WTC11 (cell line): ENCODE measurements around the gene EEF2K. TPM values are rescaled to one million over a fixed set of nuclear protein-coding genes. Genes with fewer than 3 reads are reported as not detected.

Experiments used
- CREM ChIP-seq: sonication (generic); formaldehyde crosslinking; IDR thresholded peaks from 2 replicates; pipeline ENCODE4 v1.8.1; 2022; ENCODE audit warnings: mild to moderate bottlenecking, missing genetic modification reagents, moderate library complexity
- E2F4 ChIP-seq: sonication (generic); formaldehyde crosslinking; IDR thresholded peaks from 2 replicates; pipeline ENCODE4 v1.8.1; 2022; ENCODE audit warnings: low read depth, mild to moderate bottlenecking, moderate library complexity, missing genetic modification reagents, borderline replicate concordance
- ELF4 ChIP-seq: sonication (generic); formaldehyde crosslinking; IDR thresholded peaks from 2 replicates; pipeline ENCODE4 v1.8.1; 2022; ENCODE audit warnings: low read depth, mild to moderate bottlenecking, moderate library complexity, missing genetic modification reagents
- FOXK1 ChIP-seq: sonication (generic); formaldehyde crosslinking; IDR thresholded peaks from 2 replicates; pipeline ENCODE4 v1.8.0; 2022; ENCODE audit warnings: mild to moderate bottlenecking, moderate library complexity, missing genetic modification reagents
- GRHL2 ChIP-seq: fragments of 250-450 bp; sonication (Bioruptor Pico); IDR thresholded peaks from 2 replicates; pipeline ENCODE4 v1.8.0; 2022; ENCODE audit warnings: mild to moderate bottlenecking, moderate library complexity; ENCODE audit not compliant: insufficient replicate concordance, severe bottlenecking
- KAT7 ChIP-seq: sonication (generic); formaldehyde crosslinking; IDR thresholded peaks from 2 replicates; pipeline ENCODE4 v1.8.1; 2023; ENCODE audit warnings: missing genetic modification reagents, mild to moderate bottlenecking, borderline replicate concordance
- NR1H2 ChIP-seq: sonication (generic); formaldehyde crosslinking; IDR thresholded peaks from 2 replicates; pipeline ENCODE4 v1.9.0; 2021; ENCODE audit warnings: mild to moderate bottlenecking, moderate library complexity, missing genetic modification reagents
- OVOL2 ChIP-seq: fragments of 250-450 bp; sonication (Bioruptor Pico); IDR thresholded peaks from 2 replicates; pipeline ENCODE4 v1.9.0; 2021; ENCODE audit warnings: mild to moderate bottlenecking, borderline replicate concordance
- PREB ChIP-seq: sonication (generic); formaldehyde crosslinking; IDR thresholded peaks from 2 replicates; pipeline ENCODE4 v1.8.1; 2022; ENCODE audit warnings: mild to moderate bottlenecking, missing genetic modification reagents, moderate library complexity, borderline replicate concordance
- SP1 ChIP-seq: sonication (generic); formaldehyde crosslinking; conservative IDR thresholded peaks from 2 replicates; pipeline ENCODE4 v1.8.1; 2022; ENCODE audit warnings: missing genetic modification reagents
- TP53 ChIP-seq: sonication (generic); formaldehyde crosslinking; IDR thresholded peaks from 2 replicates; pipeline ENCODE4 v1.8.1; 2023; ENCODE audit warnings: mild to moderate bottlenecking, missing genetic modification reagents
- ZNF121 ChIP-seq: sonication (generic); formaldehyde crosslinking; IDR thresholded peaks from 2 replicates; pipeline ENCODE4 v1.8.0; 2023; ENCODE audit warnings: missing genetic modification reagents
- ZNF138 ChIP-seq: sonication (generic); formaldehyde crosslinking; conservative IDR thresholded peaks from 2 replicates; pipeline ENCODE4 v1.8.1; 2022; ENCODE audit warnings: mild to moderate bottlenecking, moderate library complexity, missing genetic modification reagents
- ZNF219 ChIP-seq: sonication (generic); formaldehyde crosslinking; IDR thresholded peaks from 2 replicates; pipeline ENCODE4 v1.8.0; 2023; ENCODE audit warnings: missing genetic modification reagents, mild to moderate bottlenecking, borderline replicate concordance
- ZNF232 ChIP-seq: sonication (generic); formaldehyde crosslinking; IDR thresholded peaks from 2 replicates; pipeline ENCODE4 v1.8.0; 2022; ENCODE audit warnings: mild to moderate bottlenecking, missing genetic modification reagents
- ZNF396 ChIP-seq: fragments of 250-450 bp; sonication (Bioruptor Pico); IDR thresholded peaks from 2 replicates; pipeline ENCODE4 v1.8.0; 2021; ENCODE audit warnings: mild to moderate bottlenecking, moderate library complexity, borderline replicate concordance
- ZNF416 ChIP-seq: fragments of 250-450 bp; sonication (Bioruptor Pico); IDR thresholded peaks from 2 replicates; pipeline ENCODE4 v1.9.0; 2021; ENCODE audit warnings: mild to moderate bottlenecking, inconsistent platforms
- ZSCAN18 ChIP-seq: fragments of 250-450 bp; sonication (Bioruptor Pico); IDR thresholded peaks from 2 replicates; pipeline ENCODE4 v2.1.2; 2022; ENCODE audit warnings: mild to moderate bottlenecking, moderate library complexity
- total RNA-seq: library from RNA; stranded (reverse); gene quantifications from 3 replicates; pipeline ENCODE4 v1.2.3, GENCODE V29; 2021
- TF ChIP-seq, protein P1 (sequence below): fragments of 200-600 bp; IDR thresholded peaks from 2 replicates; pipeline ENCODE4 v1.8.0; 2022; ENCODE audit warnings: antibody characterized with exemption
- TF ChIP-seq, protein P2 (sequence below): sonication (generic); formaldehyde crosslinking; IDR thresholded peaks from 2 replicates; pipeline ENCODE4 v1.8.0; 2023; ENCODE audit warnings: mild to moderate bottlenecking, missing genetic modification reagents
- TF ChIP-seq, protein P3 (sequence below): fragments of 250-450 bp; sonication (Bioruptor Pico); IDR thresholded peaks from 2 replicates; pipeline ENCODE4 v1.9.0; 2021; ENCODE audit warnings: moderate library complexity, mild to moderate bottlenecking, inconsistent platforms, borderline replicate concordance
- TF ChIP-seq, protein P4 (sequence below): sonication (generic); formaldehyde crosslinking; IDR thresholded peaks from 2 replicates; pipeline ENCODE4 v1.8.1; 2023; ENCODE audit warnings: mild to moderate bottlenecking, missing genetic modification reagents, moderate library complexity
- TF ChIP-seq, protein P5 (sequence below): sonication (generic); formaldehyde crosslinking; IDR thresholded peaks from 2 replicates; pipeline ENCODE4 v1.8.1; 2022; ENCODE audit warnings: mild to moderate bottlenecking, moderate library complexity, missing genetic modification reagents
- TF ChIP-seq, protein P6 (sequence below): fragments of 250-450 bp; sonication (Bioruptor Pico); IDR thresholded peaks from 2 replicates; pipeline ENCODE4 v1.9.0; 2021; ENCODE audit warnings: mild to moderate bottlenecking

The EEF2K gene
- total RNA-seq, 1 experiment from 2014 or later = 26.7 TPM

DNA sequence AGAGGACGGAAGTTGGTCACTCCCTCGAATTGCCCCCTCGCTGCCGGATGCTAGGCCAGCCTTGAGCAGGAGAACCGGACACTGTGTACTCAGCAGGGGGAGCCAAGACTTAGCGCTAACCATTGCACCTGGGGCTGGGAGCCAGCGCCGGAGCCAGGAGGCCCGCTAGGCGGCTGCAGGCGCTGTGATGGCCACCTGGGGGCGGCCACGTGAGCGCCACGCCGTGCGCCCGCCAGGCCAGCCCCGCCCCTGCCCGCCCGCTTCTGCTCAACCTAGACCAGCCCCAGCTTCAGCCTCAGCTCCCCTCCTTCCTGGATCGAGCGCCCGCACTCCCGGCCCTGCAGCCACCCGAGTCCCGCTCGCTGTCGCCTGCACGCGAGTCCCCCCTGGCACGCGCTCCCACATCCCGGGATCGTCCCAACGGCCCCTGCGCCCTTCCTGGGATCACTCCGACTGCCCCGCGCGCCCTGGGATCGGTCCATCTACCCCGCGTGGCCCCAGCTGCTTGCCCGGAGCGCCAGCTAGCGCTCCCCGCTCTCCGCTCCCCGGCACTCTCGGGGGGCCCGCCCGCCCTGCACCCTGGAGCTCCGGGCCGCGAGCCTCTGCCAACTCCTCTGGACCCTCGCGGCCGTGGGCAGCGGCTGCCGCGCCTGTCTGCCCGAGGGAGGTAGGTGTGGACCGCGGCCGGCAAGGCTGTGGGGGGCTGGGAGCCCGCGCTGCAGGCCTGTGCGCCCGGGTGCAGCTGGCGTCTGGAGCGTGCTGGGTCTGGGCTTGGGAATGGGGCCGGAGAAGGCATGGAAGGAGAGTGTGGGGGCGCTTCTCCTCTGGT lies at the start of gene EEF2K (continued):
- TF ChIP-seq NR1H2 (no peak), PREB (CRISPR knock-in tag) (0 out of 2 replicates have a peak, but pooled peaks have one; percentile 69), ZNF121 (no peak), ZNF219 (no peak), ELF4 (CRISPR knock-in tag) (no peak), GRHL2 (CRISPR knock-in tag) (no peak), KAT7 (CRISPR knock-in tag) (peak; percentile 34; the same call in 1 of the 2 replicates), OVOL2 (CRISPR knock-in tag) (no peak), ZSCAN18 (CRISPR knock-in tag) (no peak), ZNF138 (CRISPR knock-in tag) (no peak), ZNF396 (no peak), ZNF416 (CRISPR knock-in tag) (0 out of 2 replicates have a peak, but pooled peaks have one; percentile 42), CREM (CRISPR knock-in tag) (no peak; the same call in 1 of the 2 replicates), FOXK1 (CRISPR knock-in tag) (peak; percentile 81; the same call in 1 of the 2 replicates), E2F4 (CRISPR knock-in tag) (no peak), ZNF232 (0 out of 2 replicates have a peak, but pooled peaks have one; percentile 13), TP53 (CRISPR knock-in tag) (no peak), SP1 (peak; percentile 82)
- TF ChIP-seq, protein P1, sequence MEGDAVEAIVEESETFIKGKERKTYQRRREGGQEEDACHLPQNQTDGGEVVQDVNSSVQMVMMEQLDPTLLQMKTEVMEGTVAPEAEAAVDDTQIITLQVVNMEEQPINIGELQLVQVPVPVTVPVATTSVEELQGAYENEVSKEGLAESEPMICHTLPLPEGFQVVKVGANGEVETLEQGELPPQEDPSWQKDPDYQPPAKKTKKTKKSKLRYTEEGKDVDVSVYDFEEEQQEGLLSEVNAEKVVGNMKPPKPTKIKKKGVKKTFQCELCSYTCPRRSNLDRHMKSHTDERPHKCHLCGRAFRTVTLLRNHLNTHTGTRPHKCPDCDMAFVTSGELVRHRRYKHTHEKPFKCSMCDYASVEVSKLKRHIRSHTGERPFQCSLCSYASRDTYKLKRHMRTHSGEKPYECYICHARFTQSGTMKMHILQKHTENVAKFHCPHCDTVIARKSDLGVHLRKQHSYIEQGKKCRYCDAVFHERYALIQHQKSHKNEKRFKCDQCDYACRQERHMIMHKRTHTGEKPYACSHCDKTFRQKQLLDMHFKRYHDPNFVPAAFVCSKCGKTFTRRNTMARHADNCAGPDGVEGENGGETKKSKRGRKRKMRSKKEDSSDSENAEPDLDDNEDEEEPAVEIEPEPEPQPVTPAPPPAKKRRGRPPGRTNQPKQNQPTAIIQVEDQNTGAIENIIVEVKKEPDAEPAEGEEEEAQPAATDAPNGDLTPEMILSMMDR = peak; percentile 57
- TF ChIP-seq, protein P2, sequence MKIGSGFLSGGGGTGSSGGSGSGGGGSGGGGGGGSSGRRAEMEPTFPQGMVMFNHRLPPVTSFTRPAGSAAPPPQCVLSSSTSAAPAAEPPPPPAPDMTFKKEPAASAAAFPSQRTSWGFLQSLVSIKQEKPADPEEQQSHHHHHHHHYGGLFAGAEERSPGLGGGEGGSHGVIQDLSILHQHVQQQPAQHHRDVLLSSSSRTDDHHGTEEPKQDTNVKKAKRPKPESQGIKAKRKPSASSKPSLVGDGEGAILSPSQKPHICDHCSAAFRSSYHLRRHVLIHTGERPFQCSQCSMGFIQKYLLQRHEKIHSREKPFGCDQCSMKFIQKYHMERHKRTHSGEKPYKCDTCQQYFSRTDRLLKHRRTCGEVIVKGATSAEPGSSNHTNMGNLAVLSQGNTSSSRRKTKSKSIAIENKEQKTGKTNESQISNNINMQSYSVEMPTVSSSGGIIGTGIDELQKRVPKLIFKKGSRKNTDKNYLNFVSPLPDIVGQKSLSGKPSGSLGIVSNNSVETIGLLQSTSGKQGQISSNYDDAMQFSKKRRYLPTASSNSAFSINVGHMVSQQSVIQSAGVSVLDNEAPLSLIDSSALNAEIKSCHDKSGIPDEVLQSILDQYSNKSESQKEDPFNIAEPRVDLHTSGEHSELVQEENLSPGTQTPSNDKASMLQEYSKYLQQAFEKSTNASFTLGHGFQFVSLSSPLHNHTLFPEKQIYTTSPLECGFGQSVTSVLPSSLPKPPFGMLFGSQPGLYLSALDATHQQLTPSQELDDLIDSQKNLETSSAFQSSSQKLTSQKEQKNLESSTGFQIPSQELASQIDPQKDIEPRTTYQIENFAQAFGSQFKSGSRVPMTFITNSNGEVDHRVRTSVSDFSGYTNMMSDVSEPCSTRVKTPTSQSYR (CRISPR knock-in tag) = no peak
- TF ChIP-seq, protein P3, sequence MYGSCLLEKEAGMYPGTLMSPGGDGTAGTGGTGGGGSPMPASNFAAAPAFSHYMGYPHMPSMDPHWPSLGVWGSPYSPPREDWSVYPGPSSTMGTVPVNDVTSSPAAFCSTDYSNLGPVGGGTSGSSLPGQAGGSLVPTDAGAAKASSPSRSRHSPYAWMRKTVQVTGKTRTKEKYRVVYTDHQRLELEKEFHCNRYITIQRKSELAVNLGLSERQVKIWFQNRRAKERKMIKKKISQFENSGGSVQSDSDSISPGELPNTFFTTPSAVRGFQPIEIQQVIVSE (CRISPR knock-in tag) = no peak
- TF ChIP-seq, protein P4, sequence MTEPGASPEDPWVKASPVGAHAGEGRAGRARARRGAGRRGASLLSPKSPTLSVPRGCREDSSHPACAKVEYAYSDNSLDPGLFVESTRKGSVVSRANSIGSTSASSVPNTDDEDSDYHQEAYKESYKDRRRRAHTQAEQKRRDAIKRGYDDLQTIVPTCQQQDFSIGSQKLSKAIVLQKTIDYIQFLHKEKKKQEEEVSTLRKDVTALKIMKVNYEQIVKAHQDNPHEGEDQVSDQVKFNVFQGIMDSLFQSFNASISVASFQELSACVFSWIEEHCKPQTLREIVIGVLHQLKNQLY (CRISPR knock-in tag) = no peak
- TF ChIP-seq, protein P5, sequence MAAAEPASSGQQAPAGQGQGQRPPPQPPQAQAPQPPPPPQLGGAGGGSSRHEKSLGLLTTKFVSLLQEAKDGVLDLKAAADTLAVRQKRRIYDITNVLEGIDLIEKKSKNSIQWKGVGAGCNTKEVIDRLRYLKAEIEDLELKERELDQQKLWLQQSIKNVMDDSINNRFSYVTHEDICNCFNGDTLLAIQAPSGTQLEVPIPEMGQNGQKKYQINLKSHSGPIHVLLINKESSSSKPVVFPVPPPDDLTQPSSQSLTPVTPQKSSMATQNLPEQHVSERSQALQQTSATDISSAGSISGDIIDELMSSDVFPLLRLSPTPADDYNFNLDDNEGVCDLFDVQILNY (CRISPR knock-in tag) = 0 out of 2 replicates have a peak, but pooled peaks have one; percentile 71
- TF ChIP-seq, protein P6, sequence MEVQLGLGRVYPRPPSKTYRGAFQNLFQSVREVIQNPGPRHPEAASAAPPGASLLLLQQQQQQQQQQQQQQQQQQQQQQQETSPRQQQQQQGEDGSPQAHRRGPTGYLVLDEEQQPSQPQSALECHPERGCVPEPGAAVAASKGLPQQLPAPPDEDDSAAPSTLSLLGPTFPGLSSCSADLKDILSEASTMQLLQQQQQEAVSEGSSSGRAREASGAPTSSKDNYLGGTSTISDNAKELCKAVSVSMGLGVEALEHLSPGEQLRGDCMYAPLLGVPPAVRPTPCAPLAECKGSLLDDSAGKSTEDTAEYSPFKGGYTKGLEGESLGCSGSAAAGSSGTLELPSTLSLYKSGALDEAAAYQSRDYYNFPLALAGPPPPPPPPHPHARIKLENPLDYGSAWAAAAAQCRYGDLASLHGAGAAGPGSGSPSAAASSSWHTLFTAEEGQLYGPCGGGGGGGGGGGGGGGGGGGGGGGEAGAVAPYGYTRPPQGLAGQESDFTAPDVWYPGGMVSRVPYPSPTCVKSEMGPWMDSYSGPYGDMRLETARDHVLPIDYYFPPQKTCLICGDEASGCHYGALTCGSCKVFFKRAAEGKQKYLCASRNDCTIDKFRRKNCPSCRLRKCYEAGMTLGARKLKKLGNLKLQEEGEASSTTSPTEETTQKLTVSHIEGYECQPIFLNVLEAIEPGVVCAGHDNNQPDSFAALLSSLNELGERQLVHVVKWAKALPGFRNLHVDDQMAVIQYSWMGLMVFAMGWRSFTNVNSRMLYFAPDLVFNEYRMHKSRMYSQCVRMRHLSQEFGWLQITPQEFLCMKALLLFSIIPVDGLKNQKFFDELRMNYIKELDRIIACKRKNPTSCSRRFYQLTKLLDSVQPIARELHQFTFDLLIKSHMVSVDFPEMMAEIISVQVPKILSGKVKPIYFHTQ (CRISPR knock-in tag) = no peak
